Natural killer cell (primary cell): ENCODE data around the gene SRP54. TPM values are rescaled to one million over a fixed set of nuclear protein-coding genes. Genes with fewer than 3 reads are reported as not detected.
"Not testable (repeated sequence)": the region's sequence is repeated elsewhere in the genome, so short reads cannot be mapped to it uniquely, and the experiment has no call there.

Source experiments
- ATAC-seq, 3 donors: fragments of 150-1000 bp in 2 of 3; fragments of 200-7000 bp in 1 of 3; cut with Tn5 transposase; 1 replicate in 1 of 3; 2 replicates in 2 of 3; pipeline ENCODE4 v1.10.0; 2021; ENCODE audit warnings: mild to moderate bottlenecking in 2 of 3, moderate library complexity in 2 of 3
- DNase-seq, 2 donors: peaks; one replicate each; pipeline versions ENCODE4 v3.0.0 to v3.0.0-alpha.2; 2013 to 2021; ENCODE audit warnings: mixed read lengths in 1 of 2
- H3K27ac ChIP-seq: one replicate; pipeline ENCODE4 v1.5.1; 2013; ENCODE audit warnings: mild to moderate bottlenecking, low read length
- H3K27me3 ChIP-seq: one replicate; pipeline ENCODE4 v1.6.1; 2013; ENCODE audit warnings: low read length; ENCODE audit not compliant: control insufficient read depth, insufficient read depth
- H3K36me3 ChIP-seq: one replicate; pipeline ENCODE4 v1.6.1; 2013; ENCODE audit warnings: low read length; ENCODE audit not compliant: control insufficient read depth, insufficient read depth
- H3K4me1 ChIP-seq: one replicate; pipeline ENCODE4 v1.6.1; 2013; ENCODE audit warnings: low read length; ENCODE audit not compliant: control insufficient read depth, insufficient read depth
- H3K4me3 ChIP-seq: one replicate; pipeline ENCODE4 v1.5.1; 2013; ENCODE audit warnings: low read length
- H3K9me3 ChIP-seq: one replicate; pipeline ENCODE4 v1.6.1; 2013; ENCODE audit warnings: low read length; ENCODE audit not compliant: control insufficient read depth, insufficient read depth
- H3K27ac Mint-ChIP-seq, 2 donors: one replicate each; pipeline ENCODE4 v1.8.0; 2022; ENCODE audit warnings: mild to moderate bottlenecking in 2 of 2, mixed read lengths in 2 of 2, moderate library complexity in 1 of 2
- H3K27me3 Mint-ChIP-seq, 2 donors: one replicate each; pipeline ENCODE4 v1.8.0; 2022; ENCODE audit warnings: low read depth in 2 of 2, mixed read lengths in 2 of 2
- H3K36me3 Mint-ChIP-seq: one replicate; pipeline ENCODE4 v1.8.0; 2022; ENCODE audit warnings: mixed read lengths
- H3K4me1 Mint-ChIP-seq, 2 donors: one replicate each; pipeline ENCODE4 v1.8.0; 2022; ENCODE audit warnings: mixed read lengths in 2 of 2
- H3K4me3 Mint-ChIP-seq: one replicate; pipeline ENCODE4 v1.8.0; 2022; ENCODE audit warnings: mild to moderate bottlenecking, moderate library complexity, mixed read lengths
- H3K9me3 Mint-ChIP-seq, 2 donors: one replicate each; pipeline ENCODE4 v1.8.0; 2022; ENCODE audit warnings: mixed read lengths in 2 of 2
- WGBS: methylation state at CpG from one replicate; pipeline ENCODE4 v1.1.7; 2013; ENCODE audit warnings: missing lambda C conversion rate; ENCODE audit not compliant: insufficient coverage; 5-methylcytosine and 5-hydroxymethylcytosine counted together
- intact Hi-C: fragments of 100-400 bp; cut with micrococcal nuclease; formaldehyde crosslinking; loops from one replicate; pipeline ENCODE4 v1.14.2; 2022
- total RNA-seq, 4 donors: library from RNA; stranded (reverse); fragments of 120-200 nt in 1 of 4; gene quantifications; one replicate each; pipeline versions ENCODE4 v1.2.3 to v1.2.4, GENCODE V29; 2013 to 2022
- TF ChIP-seq, protein P1 (sequence below): fragments of 200-600 bp; IDR thresholded peaks from one replicate; pipeline ENCODE4 v1.8.0; 2022; ENCODE audit warnings: antibody characterized with exemption

Gene SRP54
- total RNA-seq, 3 donors from 2014 or later (not counting 1 experiment from before 2014, with no cell fraction given), result 41.2 to 63.2 (median 48.8) TPM

DNA sequence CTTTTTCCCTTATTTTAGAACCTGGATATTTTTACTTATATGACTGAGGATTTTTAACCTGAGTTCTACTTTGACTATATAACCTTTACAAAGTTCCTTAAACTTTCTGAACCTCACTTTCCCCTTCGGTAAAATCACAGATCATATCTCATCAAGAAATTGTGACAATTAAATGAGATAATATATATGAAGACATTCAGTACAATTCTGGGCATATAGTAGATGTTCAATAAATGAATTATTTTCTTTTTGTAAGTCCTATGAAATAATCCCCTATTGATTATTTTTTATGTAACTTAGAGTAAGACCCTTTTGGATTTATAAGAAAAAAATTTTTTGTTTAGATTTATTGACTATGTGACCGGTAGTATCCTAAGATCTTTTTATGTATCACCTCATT is 45.6 kb downstream of the SRP54 start:
- Mint-ChIP-seq H3K9me3 (no peaks in the 10 kb centered on the region), H3K4me1 (no peaks in the 10 kb centered on the region), H3K27ac (peak overlapping the region in 1 of 2 donors; percentile 41), H3K4me3 (no peak overlapping the region), H3K36me3 (peaks cover 7% of the 10 kb centered on the region), H3K27me3 (no peaks in the 10 kb centered on the region)
- Histone ChIP-seq H3K36me3 (peaks cover 58% of the 10 kb centered on the region), H3K27me3 (no peaks in the 10 kb centered on the region), H3K4me3 (no peak overlapping the region), H3K9me3 (no peaks in the 10 kb centered on the region), H3K4me1 (no peaks in the 10 kb centered on the region), H3K27ac (no peak overlapping the region)
- DNase-seq (no peak), ATAC-seq (no peak)
- WGBS, result no CpG with 5 or more reads among the region's 2 CpGs
- intact Hi-C loops, result no loop called here
- TF ChIP-seq, protein P1, sequence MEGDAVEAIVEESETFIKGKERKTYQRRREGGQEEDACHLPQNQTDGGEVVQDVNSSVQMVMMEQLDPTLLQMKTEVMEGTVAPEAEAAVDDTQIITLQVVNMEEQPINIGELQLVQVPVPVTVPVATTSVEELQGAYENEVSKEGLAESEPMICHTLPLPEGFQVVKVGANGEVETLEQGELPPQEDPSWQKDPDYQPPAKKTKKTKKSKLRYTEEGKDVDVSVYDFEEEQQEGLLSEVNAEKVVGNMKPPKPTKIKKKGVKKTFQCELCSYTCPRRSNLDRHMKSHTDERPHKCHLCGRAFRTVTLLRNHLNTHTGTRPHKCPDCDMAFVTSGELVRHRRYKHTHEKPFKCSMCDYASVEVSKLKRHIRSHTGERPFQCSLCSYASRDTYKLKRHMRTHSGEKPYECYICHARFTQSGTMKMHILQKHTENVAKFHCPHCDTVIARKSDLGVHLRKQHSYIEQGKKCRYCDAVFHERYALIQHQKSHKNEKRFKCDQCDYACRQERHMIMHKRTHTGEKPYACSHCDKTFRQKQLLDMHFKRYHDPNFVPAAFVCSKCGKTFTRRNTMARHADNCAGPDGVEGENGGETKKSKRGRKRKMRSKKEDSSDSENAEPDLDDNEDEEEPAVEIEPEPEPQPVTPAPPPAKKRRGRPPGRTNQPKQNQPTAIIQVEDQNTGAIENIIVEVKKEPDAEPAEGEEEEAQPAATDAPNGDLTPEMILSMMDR, result no peak

DNA sequence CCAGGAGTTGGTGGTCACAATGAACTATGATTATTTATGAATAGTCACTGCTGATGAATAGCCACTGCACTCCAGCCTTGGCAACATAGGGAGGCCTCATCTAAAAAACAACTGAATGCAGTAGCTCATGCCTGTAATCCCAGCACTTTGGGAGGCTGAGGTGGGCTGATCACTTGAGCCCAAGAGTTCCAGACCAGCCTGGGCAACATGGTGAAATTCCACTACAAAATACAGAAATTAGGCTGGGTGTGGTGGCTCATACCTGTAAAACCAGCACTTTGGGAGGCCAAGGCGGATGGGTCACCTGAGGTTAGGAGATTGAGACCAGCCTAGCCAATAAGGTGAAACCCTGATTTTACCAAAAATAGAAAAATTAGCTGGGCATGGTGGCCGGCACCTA is 49.8 kb downstream of the SRP54 start:
- intact Hi-C loops, result no loop called here
- Histone ChIP-seq H3K9me3 (peaks cover 7% of the 10 kb centered on the region), H3K36me3 (peaks cover 32% of the 10 kb centered on the region), H3K4me1 (no peaks in the 10 kb centered on the region), H3K4me3 (no peak overlapping the region), H3K27me3 (no peaks in the 10 kb centered on the region), H3K27ac (no peak overlapping the region)
- H3K4me1 Mint-ChIP-seq, result no peaks in the 10 kb centered on the region
- H3K36me3 Mint-ChIP-seq, result peaks cover 7% of the 10 kb centered on the region
- TF ChIP-seq, protein P1, result no peak
- DNase-seq (no peak), ATAC-seq (no peak)
- H3K27me3 Mint-ChIP-seq, result no peaks in the 10 kb centered on the region
- 100% methylated on average over 2 of the region's 2 CpGs for WGBS
- H3K9me3 Mint-ChIP-seq, result no peaks in the 10 kb centered on the region
- H3K4me3 Mint-ChIP-seq, result no peak overlapping the region
- no peak overlapping the region for H3K27ac Mint-ChIP-seq

DNA sequence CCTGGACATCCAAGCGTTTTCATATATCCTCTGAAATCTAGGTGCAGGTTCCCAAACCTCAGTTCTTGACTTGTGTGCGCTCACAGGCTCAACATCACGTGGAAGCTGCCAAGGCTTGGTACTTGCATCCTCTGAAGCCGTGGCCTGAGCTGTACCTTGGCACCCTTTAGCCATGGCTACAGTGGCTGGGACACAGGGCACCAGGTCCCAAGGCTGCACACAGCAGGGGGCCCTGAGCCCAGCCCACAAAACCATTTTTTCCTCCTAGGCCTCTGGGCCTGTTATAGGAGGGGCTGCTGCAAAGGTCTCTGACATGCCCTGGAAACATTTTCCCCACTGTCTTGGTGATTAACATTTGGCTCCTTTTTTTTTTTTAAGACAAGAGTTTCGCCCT is 51.6 kb downstream of the SRP54 start:
- Mint-ChIP-seq H3K4me3 (no peak overlapping the region), H3K36me3 (peaks cover under 1% of the 10 kb centered on the region), H3K27me3 (no peaks in the 10 kb centered on the region), H3K4me1 (no peaks in the 10 kb centered on the region), H3K9me3 (no peaks in the 10 kb centered on the region), H3K27ac (no peak overlapping the region)
- no peak for DNase-seq
- Histone ChIP-seq H3K4me1 (no peaks in the 10 kb centered on the region), H3K9me3 (peaks cover 7% of the 10 kb centered on the region), H3K27ac (no peak overlapping the region), H3K36me3 (peaks cover 17% of the 10 kb centered on the region), H3K4me3 (no peak overlapping the region), H3K27me3 (no peaks in the 10 kb centered on the region)
- TF ChIP-seq, protein P1, result no peak
- ATAC-seq, result no peak
- intact Hi-C loops, result no loop called here
- over 99% methylated on average over 5 of the region's 5 CpGs for whole genome bisulfite sequencing

DNA sequence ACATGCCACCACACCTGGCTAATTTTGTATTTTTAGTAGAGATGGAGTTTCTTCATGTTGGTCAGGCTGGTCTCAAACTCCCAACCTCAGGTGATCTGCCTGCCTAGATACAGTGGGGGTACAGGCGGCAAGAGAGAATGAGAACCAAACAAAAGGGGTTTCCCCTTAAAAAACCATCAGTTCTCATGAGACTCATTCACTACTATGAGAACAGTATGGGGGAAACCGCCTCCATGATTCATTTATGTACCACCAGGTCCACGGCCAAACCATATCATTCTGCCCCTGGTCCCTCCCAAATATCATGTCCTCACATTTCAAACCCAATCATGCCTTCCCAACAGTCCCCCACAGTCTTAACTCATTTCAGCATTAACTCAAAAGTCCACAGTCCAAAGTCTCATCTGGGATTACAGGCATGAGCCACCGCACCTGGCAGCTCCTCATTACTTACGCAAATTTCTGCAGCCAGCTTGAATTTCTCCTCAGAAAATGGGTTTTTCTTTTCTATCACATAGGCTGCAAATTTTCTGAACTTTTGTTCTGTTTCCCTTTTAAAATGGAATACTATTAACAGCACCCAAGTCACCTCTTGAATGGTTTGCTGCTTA is 52.3 kb downstream of the SRP54 start:
- H3K4me1 ChIP-seq, H3K9me3 Mint-ChIP-seq, H3K4me3 ChIP-seq, H3K36me3 Mint-ChIP-seq, H3K4me3 Mint-ChIP-seq, H3K27me3 ChIP-seq, intact Hi-C loops, H3K27ac Mint-ChIP-seq, H3K27ac ChIP-seq, H3K27me3 Mint-ChIP-seq, H3K4me1 Mint-ChIP-seq, DNase-seq, H3K9me3 ChIP-seq, ATAC-seq: not testable (repeated sequence)
- 88% methylated on average over 4 of the region's 5 CpGs for WGBS
- H3K36me3 ChIP-seq, result peaks cover 12% of the 10 kb centered on the region

DNA sequence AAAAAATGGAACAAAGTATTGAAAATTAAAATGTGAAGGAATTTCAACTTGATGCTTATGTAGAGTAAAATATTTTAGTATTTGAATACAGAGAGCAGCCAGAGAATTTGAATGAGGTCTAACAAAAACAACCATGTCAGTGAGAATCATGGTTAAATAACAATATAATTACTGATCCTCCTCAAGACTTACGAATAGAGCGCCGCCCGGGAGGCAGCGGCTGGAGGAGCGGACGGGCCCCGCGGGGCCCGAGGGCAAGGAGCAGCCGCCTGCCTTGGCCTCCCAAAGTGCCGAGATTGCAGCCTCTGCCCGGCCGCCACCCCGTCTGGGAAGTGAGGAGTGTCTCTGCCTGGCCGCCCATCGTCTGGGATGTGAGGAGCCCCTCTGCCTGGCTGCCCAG is 55.5 kb downstream of the SRP54 start:
- H3K4me1 Mint-ChIP-seq, H3K9me3 ChIP-seq, H3K4me1 ChIP-seq, H3K4me3 ChIP-seq, intact Hi-C loops, H3K36me3 Mint-ChIP-seq, H3K27ac ChIP-seq, H3K4me3 Mint-ChIP-seq, H3K27me3 ChIP-seq, H3K36me3 ChIP-seq, DNase-seq, H3K9me3 Mint-ChIP-seq, H3K27me3 Mint-ChIP-seq, H3K27ac Mint-ChIP-seq, ATAC-seq: not testable (repeated sequence)
- no CpG with 5 or more reads among the region's 17 CpGs for WGBS
